ENCODE results near the gene ACOT12.
"Not testable (repeated sequence)": the region's sequence is repeated elsewhere in the genome, so short reads cannot be mapped to it uniquely, and the experiment has no call there.

ACOT12 gene

DNA sequence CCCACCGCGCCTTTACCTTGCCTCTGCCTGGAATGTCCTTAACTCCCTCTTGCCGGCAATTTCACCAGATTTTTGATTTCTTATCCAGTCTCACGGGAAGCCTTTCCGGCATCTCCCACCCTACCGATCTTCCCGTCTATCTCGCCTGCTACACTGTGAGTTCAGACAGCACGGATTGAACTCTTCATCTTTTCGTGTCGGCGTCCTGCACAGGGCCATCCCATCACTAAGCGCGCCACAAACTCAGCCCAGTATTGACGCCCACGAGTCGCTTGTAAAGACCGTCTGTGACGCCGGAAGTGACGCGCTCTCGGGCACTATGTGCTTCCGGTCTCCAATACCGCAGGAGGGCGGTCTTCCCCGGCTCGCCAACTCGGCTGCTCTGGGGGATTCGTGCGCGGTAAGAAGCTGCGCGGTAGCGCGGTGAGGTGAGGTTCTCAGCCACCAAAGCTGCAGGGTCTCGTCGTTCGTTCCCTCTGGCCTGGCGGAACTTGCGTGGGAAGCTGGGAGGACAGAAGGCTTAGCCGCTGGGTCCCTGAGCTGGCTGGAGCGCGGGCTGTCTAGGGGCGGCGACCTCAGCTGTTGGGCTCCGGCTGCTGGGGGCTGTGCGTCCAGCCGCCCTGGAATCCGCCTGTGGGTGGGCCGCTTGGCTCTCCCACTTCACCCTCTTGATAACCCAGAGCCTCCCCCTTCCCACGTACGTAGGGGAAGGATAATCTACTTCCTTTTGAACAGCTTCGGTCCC, 92.5 kb downstream of the ACOT12 start, which contains the start of gene ZCCHC9:
ZCCHC9 (plus strand) TSS at position 317 of the 745 bp plus-strand sequence. CDS start 3,171 bp downstream, outside the sequence.
- Histone ChIP-seq H3K4me3 (ENCODE audit: low read depth, low read length) (peak within 1 kb of the TSS; percentile 94), H3K27ac (peak within 1 kb of the TSS; percentile 96), H3K27me3 (replicated peaks) (no peaks in the 10 kb centered on the region), H3K36me3 (replicated peaks) (peaks cover 7% of the 10 kb centered on the region)
- in situ Hi-C loops (cut with HindIII; ENCODE audit: low pct_ligation_motif_present, low sequenced_read_pairs) = no loop called here
- DNase-seq = peak; percentile 94
- TF ChIP-seq, protein P1, sequence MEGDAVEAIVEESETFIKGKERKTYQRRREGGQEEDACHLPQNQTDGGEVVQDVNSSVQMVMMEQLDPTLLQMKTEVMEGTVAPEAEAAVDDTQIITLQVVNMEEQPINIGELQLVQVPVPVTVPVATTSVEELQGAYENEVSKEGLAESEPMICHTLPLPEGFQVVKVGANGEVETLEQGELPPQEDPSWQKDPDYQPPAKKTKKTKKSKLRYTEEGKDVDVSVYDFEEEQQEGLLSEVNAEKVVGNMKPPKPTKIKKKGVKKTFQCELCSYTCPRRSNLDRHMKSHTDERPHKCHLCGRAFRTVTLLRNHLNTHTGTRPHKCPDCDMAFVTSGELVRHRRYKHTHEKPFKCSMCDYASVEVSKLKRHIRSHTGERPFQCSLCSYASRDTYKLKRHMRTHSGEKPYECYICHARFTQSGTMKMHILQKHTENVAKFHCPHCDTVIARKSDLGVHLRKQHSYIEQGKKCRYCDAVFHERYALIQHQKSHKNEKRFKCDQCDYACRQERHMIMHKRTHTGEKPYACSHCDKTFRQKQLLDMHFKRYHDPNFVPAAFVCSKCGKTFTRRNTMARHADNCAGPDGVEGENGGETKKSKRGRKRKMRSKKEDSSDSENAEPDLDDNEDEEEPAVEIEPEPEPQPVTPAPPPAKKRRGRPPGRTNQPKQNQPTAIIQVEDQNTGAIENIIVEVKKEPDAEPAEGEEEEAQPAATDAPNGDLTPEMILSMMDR (IDR thresholded peaks at IDR 0.05; ENCODE audit: low read depth, low read length, missing control alignments) = peak; percentile 39

DNA sequence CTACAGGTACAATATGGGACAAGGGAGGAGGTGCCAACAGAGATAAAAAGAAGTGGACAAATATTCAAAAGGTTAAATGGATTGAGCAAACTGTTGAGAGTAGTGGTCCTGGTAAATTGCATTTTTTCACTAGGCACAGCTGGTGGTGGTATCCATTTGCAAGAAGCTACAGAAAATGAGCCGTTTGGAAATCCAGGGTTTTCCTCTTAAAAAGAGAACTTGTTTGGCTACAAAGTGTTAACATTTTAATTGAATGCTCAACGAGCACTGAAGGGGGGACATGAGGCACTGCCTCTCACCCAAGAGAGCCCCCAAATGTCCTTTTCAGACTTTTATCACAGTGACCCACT, 93.0 kb downstream of the ACOT12 start:
- Histone ChIP-seq H3K36me3 (replicated peaks) (peaks cover 7% of the 10 kb centered on the region), H3K27ac (peak overlapping the region; percentile 96), H3K4me3 (ENCODE audit: low read depth, low read length) (peak overlapping the region; percentile 94), H3K27me3 (replicated peaks) (no peaks in the 10 kb centered on the region)
- TF ChIP-seq, protein P1 (IDR thresholded peaks at IDR 0.05; ENCODE audit: low read depth, low read length, missing control alignments) = no peak
- in situ Hi-C loops (cut with HindIII; ENCODE audit: low pct_ligation_motif_present, low sequenced_read_pairs) = no loop called here
- no peak for DNase-seq

DNA sequence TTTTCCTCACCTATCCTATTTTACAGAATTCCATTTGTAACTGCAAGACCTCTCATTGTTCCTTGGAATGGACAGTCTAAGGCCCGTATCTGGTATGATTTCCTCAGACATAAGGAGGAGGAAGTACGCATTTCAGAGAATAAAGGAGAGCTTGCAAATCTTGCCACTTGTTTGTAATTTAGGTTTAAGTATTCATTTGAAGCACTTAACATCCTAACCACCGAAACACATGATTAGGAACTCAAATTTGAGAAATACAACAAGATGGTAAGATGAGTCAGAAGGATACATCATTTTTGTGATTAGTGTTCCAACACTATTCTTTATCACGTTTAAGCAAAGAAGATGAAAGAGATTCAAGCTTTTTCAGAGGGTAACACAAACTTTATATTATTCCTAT, 96.4 kb downstream of the ACOT12 start:
- TF ChIP-seq, protein P1 (IDR thresholded peaks at IDR 0.05; ENCODE audit: low read depth, low read length, missing control alignments) = no peak
- in situ Hi-C loops (cut with HindIII; ENCODE audit: low pct_ligation_motif_present, low sequenced_read_pairs) = no loop called here
- H3K27ac ChIP-seq = no peak overlapping the region
- no peak overlapping the region for H3K4me3 ChIP-seq (ENCODE audit: low read depth, low read length)
- peaks cover 2% of the 10 kb centered on the region for H3K36me3 ChIP-seq (replicated peaks)
- no peak for DNase-seq
- no peaks in the 10 kb centered on the region for H3K27me3 ChIP-seq (replicated peaks)

DNA sequence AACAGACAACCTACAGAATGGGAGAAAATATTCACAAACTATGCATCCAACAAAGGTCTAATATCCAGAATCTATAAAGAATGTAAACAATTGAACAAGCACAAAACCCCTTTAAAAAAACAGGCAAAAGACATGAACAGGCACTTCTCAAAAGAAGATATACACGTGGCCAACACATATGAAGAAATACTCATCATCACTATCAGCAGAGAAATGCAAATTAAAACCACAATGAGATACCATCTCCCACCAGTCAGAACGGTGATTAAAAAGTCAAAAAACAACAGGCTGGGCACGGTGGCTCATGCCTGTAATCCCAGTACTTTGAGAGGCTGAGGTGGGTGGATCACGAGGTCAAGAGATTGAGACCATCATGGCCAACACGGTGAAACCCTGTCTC, 99.9 kb downstream of the ACOT12 start:
- DNase-seq; in situ Hi-C loops (cut with HindIII; ENCODE audit: low pct_ligation_motif_present, low sequenced_read_pairs); H3K36me3 ChIP-seq (replicated peaks); H3K4me3 ChIP-seq (ENCODE audit: low read depth, low read length); H3K27me3 ChIP-seq (replicated peaks); H3K27ac ChIP-seq: not testable (repeated sequence)

DNA sequence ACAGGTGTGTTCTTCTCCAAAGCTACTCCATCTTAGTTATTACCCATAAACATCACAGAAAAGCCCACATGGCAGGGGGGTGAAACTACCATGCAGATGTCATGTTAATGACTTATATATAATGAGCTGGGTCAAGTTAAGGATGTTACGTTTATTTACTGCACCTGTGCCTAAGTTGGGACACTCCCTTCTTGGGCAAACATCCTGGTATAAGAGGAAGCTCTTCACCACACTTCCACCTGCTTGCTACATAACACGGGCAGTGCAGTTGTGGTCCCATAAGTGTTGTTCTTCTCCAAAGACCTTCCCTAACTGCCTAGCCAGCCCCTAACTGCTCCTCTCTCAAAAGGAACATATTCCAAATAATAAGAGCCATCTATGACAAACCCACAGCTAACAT, 101.8 kb downstream of the ACOT12 start:
- H3K27ac ChIP-seq = no peak overlapping the region
- no peaks in the 10 kb centered on the region for H3K36me3 ChIP-seq (replicated peaks)
- no peak overlapping the region for H3K4me3 ChIP-seq (ENCODE audit: low read depth, low read length)
- no peak for DNase-seq
- H3K27me3 ChIP-seq (replicated peaks) = no peaks in the 10 kb centered on the region
- in situ Hi-C loops (cut with HindIII; ENCODE audit: low pct_ligation_motif_present, low sequenced_read_pairs) = no loop called here
- TF ChIP-seq, protein P1 (IDR thresholded peaks at IDR 0.05; ENCODE audit: low read depth, low read length, missing control alignments) = no peak

DNA sequence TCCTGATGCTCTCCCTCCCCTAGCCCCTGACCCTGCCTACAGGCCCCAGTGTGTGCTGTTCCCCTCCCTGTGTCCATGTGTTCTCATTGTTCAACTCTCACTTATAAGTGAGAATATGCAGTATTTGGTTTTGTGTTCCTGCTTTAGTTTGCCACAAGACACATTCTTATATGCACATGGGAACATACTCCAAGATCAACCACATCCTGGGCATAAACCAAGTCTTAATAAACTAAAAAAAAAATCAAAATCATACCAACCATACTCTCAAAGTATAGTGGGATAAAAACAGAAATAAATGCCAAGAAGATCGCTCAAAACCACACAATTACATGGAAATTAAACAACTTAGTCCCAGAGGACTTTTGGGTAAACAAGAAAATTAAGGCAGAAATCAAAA, 103.8 kb downstream of the ACOT12 start:
- TF ChIP-seq, protein P1 (IDR thresholded peaks at IDR 0.05; ENCODE audit: low read depth, low read length, missing control alignments) = no peak
- H3K27ac ChIP-seq = no peak overlapping the region

More for the DNA sequence above, 103.8 kb downstream of the ACOT12 start:
- Histone ChIP-seq H3K4me3 (ENCODE audit: low read depth, low read length) (no peak overlapping the region), H3K27me3 (replicated peaks) (no peaks in the 10 kb centered on the region), H3K36me3 (replicated peaks) (no peaks in the 10 kb centered on the region)
- in situ Hi-C loops (cut with HindIII; ENCODE audit: low pct_ligation_motif_present, low sequenced_read_pairs) = no loop called here
- DNase-seq = no peak

Data from brain microvascular endothelial cell (primary cell).